Measurements from ENCODE around the gene TAOK2.

TAOK2 gene

DNA sequence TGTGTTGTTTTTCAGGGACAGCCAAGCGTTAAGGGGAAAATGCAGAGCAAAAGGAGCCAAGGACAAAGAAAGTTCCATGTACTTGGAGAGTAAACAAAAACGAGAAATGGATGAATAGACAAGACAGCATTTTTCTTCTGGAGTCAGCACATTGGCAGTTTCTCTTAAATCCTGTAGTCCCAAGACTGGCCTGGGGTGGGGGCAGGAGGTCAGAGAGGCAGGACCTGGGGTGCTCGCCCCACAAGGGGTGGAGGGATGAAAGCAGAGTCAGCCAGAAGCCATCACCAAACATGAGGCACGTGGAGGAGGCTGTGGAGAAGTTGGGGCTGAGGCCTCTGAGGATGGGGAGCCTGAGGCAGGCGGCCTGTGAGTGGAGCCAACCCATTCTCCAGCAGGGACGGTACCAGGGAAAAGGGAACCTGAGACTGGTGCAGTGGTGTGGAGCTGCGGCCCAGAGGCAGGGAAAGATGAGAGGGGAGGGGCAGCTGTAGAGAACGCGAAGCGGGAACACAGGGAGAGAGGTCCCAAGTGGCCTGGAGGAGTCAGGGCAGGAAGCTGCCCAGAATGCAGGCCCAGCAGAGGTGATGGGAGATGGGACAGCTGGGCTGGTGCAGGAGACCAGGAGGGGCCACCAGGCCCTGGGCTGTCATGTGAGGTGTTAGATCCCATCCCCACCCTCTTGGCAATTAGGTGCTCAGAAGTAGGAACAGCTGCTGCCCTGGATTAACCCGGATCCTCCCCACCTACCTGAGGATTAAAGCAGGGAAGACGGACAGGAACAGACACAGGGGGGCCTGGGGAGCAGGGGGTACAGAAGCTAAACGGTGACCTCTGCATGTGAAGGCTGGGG is 54.1 kb downstream of the TAOK2 start:
- no peak for DNase-seq (ENCODE audit: extremely low spot score)
- ChIA-PET CTCF (no interaction called here), POLR2A (no interaction called here)
- TF ChIP-seq, protein P1, sequence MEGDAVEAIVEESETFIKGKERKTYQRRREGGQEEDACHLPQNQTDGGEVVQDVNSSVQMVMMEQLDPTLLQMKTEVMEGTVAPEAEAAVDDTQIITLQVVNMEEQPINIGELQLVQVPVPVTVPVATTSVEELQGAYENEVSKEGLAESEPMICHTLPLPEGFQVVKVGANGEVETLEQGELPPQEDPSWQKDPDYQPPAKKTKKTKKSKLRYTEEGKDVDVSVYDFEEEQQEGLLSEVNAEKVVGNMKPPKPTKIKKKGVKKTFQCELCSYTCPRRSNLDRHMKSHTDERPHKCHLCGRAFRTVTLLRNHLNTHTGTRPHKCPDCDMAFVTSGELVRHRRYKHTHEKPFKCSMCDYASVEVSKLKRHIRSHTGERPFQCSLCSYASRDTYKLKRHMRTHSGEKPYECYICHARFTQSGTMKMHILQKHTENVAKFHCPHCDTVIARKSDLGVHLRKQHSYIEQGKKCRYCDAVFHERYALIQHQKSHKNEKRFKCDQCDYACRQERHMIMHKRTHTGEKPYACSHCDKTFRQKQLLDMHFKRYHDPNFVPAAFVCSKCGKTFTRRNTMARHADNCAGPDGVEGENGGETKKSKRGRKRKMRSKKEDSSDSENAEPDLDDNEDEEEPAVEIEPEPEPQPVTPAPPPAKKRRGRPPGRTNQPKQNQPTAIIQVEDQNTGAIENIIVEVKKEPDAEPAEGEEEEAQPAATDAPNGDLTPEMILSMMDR (IDR thresholded peaks at IDR 0.05; ENCODE audit: control extremely low read depth, extremely low read depth, low read depth, missing control alignments), result no peak

DNA sequence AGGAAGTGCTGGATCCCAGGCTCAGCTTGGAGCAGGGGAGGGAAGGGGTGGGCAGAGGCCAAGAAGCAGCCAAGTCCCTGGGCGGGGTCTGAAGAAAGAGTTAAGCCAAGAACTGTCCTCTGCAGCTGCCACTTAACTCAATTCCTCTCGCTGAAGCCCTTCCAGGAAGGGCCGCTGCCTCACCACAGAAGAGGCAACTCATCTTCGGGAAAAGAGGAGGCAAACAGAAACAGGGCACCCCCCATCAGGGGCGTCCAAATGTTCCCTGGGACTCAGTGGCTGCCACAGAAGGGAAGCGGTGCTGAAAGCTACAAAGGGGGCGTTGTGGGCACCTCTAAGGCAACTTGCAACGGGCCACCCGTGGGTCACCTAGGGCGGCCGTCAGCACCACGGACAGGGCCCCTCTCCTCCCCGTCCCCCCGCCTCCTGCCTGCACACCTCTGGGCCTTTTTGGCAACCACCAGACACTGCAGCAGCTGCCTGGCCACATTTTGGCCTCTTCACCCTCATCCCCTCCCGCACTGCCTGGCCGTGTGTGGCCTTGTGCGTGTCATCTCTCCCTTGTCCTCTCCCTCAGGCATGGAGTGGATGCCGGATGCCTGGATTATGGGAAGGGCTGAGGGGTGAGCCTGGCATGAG is 54.9 kb downstream of the TAOK2 start:
- TF ChIP-seq, protein P1 (IDR thresholded peaks at IDR 0.05; ENCODE audit: control extremely low read depth, extremely low read depth, low read depth, missing control alignments), result no peak
- ChIA-PET CTCF (no interaction called here), POLR2A (no interaction called here)
- no peak for DNase-seq (ENCODE audit: extremely low spot score)

DNA sequence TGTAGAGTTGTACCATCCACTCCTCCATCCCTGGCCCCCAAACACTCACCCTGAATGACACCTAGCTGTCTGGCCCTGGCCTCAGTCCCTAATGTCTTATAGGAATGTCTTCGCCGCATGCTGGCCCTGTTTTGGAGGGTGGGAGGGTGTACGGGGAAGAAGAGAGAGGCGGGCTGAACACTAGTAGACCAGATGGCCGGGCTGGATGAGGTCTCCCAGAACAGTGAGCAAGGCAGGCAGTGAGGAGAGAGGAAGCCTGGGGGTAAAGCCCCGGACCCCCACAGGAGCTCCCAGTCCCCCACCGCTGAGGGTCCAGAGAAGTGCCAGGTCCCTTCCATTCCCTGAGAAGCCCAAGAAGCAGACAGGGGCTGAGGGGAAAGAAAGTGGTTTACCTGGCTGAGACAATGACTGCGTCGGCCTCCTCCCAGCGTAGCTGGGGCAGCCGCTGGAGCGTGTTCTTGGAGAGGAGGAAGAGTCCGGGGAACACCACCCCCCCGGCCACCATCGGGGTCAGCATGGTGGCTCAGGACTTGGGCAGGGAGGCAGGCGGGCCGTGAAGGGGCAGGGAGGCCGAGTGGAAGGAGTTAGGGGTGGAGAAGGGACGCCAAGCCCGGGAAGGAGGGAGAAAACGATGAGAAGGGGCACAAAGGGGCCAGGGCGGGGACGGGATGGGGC is 56.5 kb downstream of the TAOK2 start:
- CTCF ChIA-PET, result no interaction called here
- POLR2A ChIA-PET, result no interaction called here
- TF ChIP-seq, protein P1 (IDR thresholded peaks at IDR 0.05; ENCODE audit: control extremely low read depth, extremely low read depth, low read depth, missing control alignments), result no peak
- DNase-seq (ENCODE audit: extremely low spot score), result no peak

DNA sequence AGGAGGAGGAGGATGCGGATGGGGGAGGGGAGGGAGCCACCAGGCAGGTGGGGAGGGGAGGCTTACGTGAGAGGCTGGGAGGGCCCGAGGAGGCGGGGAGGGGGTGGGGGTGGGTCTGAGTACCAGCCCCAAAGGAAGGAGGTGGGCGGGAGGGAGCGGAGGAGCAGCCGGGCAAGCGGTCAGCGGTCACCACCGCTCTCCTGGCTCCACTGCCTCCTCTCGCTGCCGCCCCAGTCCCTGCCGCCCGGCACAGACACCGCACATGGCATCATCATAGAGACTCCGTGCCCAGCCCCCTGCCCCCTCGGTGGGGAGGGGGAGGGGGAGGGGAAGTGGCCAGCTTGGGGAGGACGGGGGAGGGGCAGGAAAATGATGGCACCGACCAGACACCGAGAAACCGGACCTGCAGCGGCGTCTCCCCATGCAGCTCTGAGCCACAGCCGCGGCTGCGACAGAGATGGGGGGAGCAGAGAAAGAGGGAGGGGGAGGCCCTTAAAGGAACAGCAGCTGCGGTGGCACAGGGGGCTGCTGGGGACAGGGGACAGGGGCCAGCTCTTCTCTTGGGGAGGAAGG is 57.3 kb downstream of the TAOK2 start, which contains the start of gene TLCD3B:
Gene TLCD3B (minus strand): TSS at position 431 of the 573 bp plus-strand sequence. CDS start 744 bp downstream, outside the sequence.
- TF ChIP-seq, protein P1 (IDR thresholded peaks at IDR 0.05; ENCODE audit: control extremely low read depth, extremely low read depth, low read depth, missing control alignments), result no peak
- ChIA-PET CTCF (interaction anchor here (1.0 to 3.8 kb wide), 18 partner anchors 7 to 1085 kb away, joined by 3 to 47 read pairs (median 6); partner anchors contain the start of gene C16orf92), POLR2A (no interaction called here)
- DNase-seq (ENCODE audit: extremely low spot score), result no peak

DNA sequence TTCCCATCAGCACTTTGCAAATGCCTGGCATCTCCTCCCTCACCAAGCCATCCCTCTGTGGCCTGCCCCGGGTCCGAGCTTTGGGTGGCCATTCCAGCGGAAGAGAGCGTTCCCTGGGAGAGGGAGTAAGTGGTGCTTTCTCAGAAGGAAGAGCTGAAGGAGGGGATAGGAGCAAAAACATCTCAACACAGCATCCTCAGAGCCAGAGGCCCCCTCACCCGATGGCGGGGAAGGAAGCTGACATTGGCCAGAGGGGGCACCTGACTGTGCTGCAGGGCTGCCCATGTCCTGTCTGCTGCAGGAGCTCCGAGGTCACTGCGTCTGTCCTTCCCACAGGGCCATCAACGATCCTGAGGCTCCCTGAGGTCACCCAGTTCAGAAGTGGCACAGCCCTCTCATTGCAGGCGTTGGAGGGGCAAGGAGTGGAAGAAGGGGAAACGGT is 57.8 kb downstream of the TAOK2 start:
- ChIA-PET POLR2A (no interaction called here), CTCF (interaction anchor here (0.7 to 3.8 kb wide), 27 partner anchors 8 to 1086 kb away, joined by 3 to 47 read pairs (median 5); partner anchors contain the start of gene C16orf92)

More for the DNA sequence above, 57.8 kb downstream of the TAOK2 start:
- TF ChIP-seq, protein P1 (IDR thresholded peaks at IDR 0.05; ENCODE audit: control extremely low read depth, extremely low read depth, low read depth, missing control alignments), result no peak
- no peak for DNase-seq (ENCODE audit: extremely low spot score)

All from GM10248 (cell line).